T-cell (primary cell): ENCODE measurements around the gene HIF1A. TPM values are rescaled to one million over a fixed set of nuclear protein-coding genes. Genes with fewer than 3 reads are reported as not detected.

ENCODE experiments used
- ATAC-seq, 4 experiments: fragments of 200-7000 bp in 3 of 4; fragments of 150-1000 bp in 1 of 4; cut with Tn5 transposase; replicated peaks in 1 of 4; 1 replicate in 3 of 4; 2 replicates in 1 of 4; pipeline ENCODE4 v1.10.0; 2021; ENCODE audit warnings: moderate library complexity in 3 of 4, mild to moderate bottlenecking in 2 of 4, moderate number of reproducible peaks in 1 of 4
- CTCF ChIA-PET, 2 donors: fragments of 300-600 bp; sonication (Branson Sonifier 250); formaldehyde crosslinking; loops; one replicate each; lab custom pipeline; 2022; ENCODE audit warnings: antibody characterized with exemption in 2 of 2; lab: Charles Lee
- POLR2A ChIA-PET, 2 donors: fragments of 300-600 bp; sonication (Branson Sonifier 250); formaldehyde crosslinking; loops; one replicate each; lab custom pipeline; 2022; ENCODE audit warnings: antibody characterized with exemption in 2 of 2; lab: Charles Lee
- DNase-seq, 35 experiments: peaks; one replicate each; pipeline versions ENCODE4 v3.0.0 to v3.0.0-alpha.2; 2013 to 2023
- H3K27ac ChIP-seq: one replicate; pipeline ENCODE4 v1.5.1; 2013; ENCODE audit warnings: low read length
- H3K27me3 ChIP-seq, 2 experiments: replicated peaks in 1 of 2; 1 replicate in 1 of 2; 2 replicates in 1 of 2; pipeline versions ENCODE4 v1.6.1 to v1.7.0; 2013; ENCODE audit warnings: low read length in 1 of 2, mixed read lengths in 1 of 2; ENCODE audit not compliant: control insufficient read depth in 2 of 2, insufficient read depth in 2 of 2; ENCODE audit errors: extremely low read depth in 1 of 2
- H3K36me3 ChIP-seq, 2 donors: 1 replicate in 1 of 2; 2 replicates in 1 of 2; pipeline versions ENCODE4 v1.6.1 to v1.7.0; 2013; ENCODE audit warnings: low read length in 1 of 2; ENCODE audit not compliant: control insufficient read depth in 2 of 2, insufficient read depth in 1 of 2; ENCODE audit errors: extremely low read depth in 1 of 2
- H3K4me1 ChIP-seq, 2 experiments: 1 replicate in 1 of 2; 2 replicates in 1 of 2; pipeline versions ENCODE4 v1.6.1 to v1.7.0; 2013; ENCODE audit warnings: low read length in 2 of 2, mixed read lengths in 1 of 2; ENCODE audit not compliant: insufficient read depth in 2 of 2, control insufficient read depth in 1 of 2; ENCODE audit errors: extremely low read depth in 1 of 2
- H3K4me3 ChIP-seq, 2 donors: 1 replicate in 1 of 2; 2 replicates in 1 of 2; pipeline versions ENCODE4 v1.5.1 to v1.7.0; 2013; ENCODE audit warnings: mild to moderate bottlenecking in 2 of 2, low read length in 1 of 2, moderate library complexity in 1 of 2; ENCODE audit not compliant: control insufficient read depth in 1 of 2; ENCODE audit errors: extremely low read depth in 1 of 2
- H3K9me3 ChIP-seq: 2 replicates; pipeline ENCODE4 v1.7.0; 2013
- H3K27ac Mint-ChIP-seq, 2 donors: one replicate each; pipeline ENCODE4 v1.8.0; 2020 to 2021; ENCODE audit warnings: mild to moderate bottlenecking in 2 of 2, mixed read lengths in 2 of 2
- H3K27me3 Mint-ChIP-seq, 2 donors: one replicate each; pipeline ENCODE4 v1.8.0; 2021 to 2022; ENCODE audit warnings: mixed read lengths in 2 of 2
- H3K36me3 Mint-ChIP-seq: one replicate; pipeline ENCODE4 v1.8.0; 2021; ENCODE audit warnings: mixed read lengths
- H3K4me1 Mint-ChIP-seq, 3 donors: one replicate each; pipeline ENCODE4 v1.8.0; 2020 to 2022; ENCODE audit warnings: mixed read lengths in 3 of 3, mild to moderate bottlenecking in 1 of 3
- H3K4me3 Mint-ChIP-seq, 3 donors: one replicate each; pipeline ENCODE4 v1.8.0; 2020 to 2022; ENCODE audit warnings: mild to moderate bottlenecking in 3 of 3, mixed read lengths in 3 of 3, moderate library complexity in 3 of 3
- H3K9me3 Mint-ChIP-seq, 3 donors: one replicate each; pipeline ENCODE4 v1.8.0; 2020 to 2022; ENCODE audit warnings: mixed read lengths in 3 of 3
- WGBS: methylation state at CpG from one replicate; pipeline ENCODE4 v1.1.5; 2013; ENCODE audit warnings: missing lambda C conversion rate; ENCODE audit not compliant: insufficient coverage; 5-methylcytosine and 5-hydroxymethylcytosine counted together
- total RNA-seq, 35 experiments: library from RNA in 6 of 35; stranded (reverse) in 6 of 35; fragments of 120-200 nt in 1 of 35; gene quantifications; one replicate each; pipeline versions ENCODE4 v1.2.1 to v1.2.4 and lab custom pipeline; 2013 to 2026

The HIF1A gene
- total RNA-seq, 5 donors from 2014 or later (not counting 1 experiment from before 2014, with no cell fraction given) = 80.2 to 200 (median 87.8) TPM

- Histone ChIP-seq H3K4me3 (no peak overlapping the region), H3K27ac (no peak overlapping the region), H3K4me1 (peaks cover 0 to 4% of the 10 kb centered on the region in 2 experiments), H3K36me3 (no peaks in the 10 kb centered on the region), H3K27me3 (no peaks in the 10 kb centered on the region), H3K9me3 (no peaks in the 10 kb centered on the region)
- ChIA-PET CTCF (no interaction called here), POLR2A (no interaction called here)
- H3K4me3 Mint-ChIP-seq = no peak overlapping the region
- peaks cover 0 to 21% (median 2%) of the 10 kb centered on the region in 3 donors for H3K4me1 Mint-ChIP-seq
- no peaks in the 10 kb centered on the region for H3K9me3 Mint-ChIP-seq
- peaks cover 0 to 2% of the 10 kb centered on the region in 2 donors for H3K27me3 Mint-ChIP-seq
- 93% methylated on average over 2 of the region's 2 CpGs for WGBS
- H3K36me3 Mint-ChIP-seq = no peaks in the 10 kb centered on the region
- ATAC-seq = no peak
- no peak for DNase-seq
- H3K27ac Mint-ChIP-seq = no peak overlapping the region
Observed at GRCh38 chr14:61678975-61679374, 16.3 kb upstream of the HIF1A start.

- Histone ChIP-seq H3K27ac (no peak overlapping the region), H3K9me3 (no peaks in the 10 kb centered on the region), H3K27me3 (no peaks in the 10 kb centered on the region), H3K4me1 (peaks cover 0 to 4% of the 10 kb centered on the region in 2 experiments), H3K4me3 (no peak overlapping the region), H3K36me3 (no peaks in the 10 kb centered on the region)
- DNase-seq = no peak
- H3K4me3 Mint-ChIP-seq = no peak overlapping the region
- H3K4me1 Mint-ChIP-seq = peaks cover 0 to 17% (median 0%) of the 10 kb centered on the region in 3 donors
- WGBS = 100% methylated on average over 4 of the region's 6 CpGs
- H3K27me3 Mint-ChIP-seq = peaks cover 0 to 2% of the 10 kb centered on the region in 2 donors
- CTCF ChIA-PET = interaction anchor here in 1 of 2 donors (0.5 kb wide), 1 partner anchor 67 kb away, joined by 3 read pairs; no protein-coding TSS in a partner anchor
- H3K27ac Mint-ChIP-seq = no peak overlapping the region
- no peak for ATAC-seq
- H3K9me3 Mint-ChIP-seq = no peaks in the 10 kb centered on the region
- H3K36me3 Mint-ChIP-seq = no peaks in the 10 kb centered on the region
- POLR2A ChIA-PET = interaction anchor here in 1 of 2 donors (1.3 kb wide), 1 partner anchor 10 kb away, joined by 5 read pairs; no protein-coding TSS in a partner anchor
Observed at GRCh38 chr14:61681413-61681812, 13.9 kb upstream of the HIF1A start.

GRCh38 chr14:61683108-61683507 is 12.2 kb upstream of the HIF1A start:
- ATAC-seq = no peak
- Mint-ChIP-seq H3K4me3 (no peak overlapping the region), H3K9me3 (peaks cover 0 to 5% (median 0%) of the 10 kb centered on the region in 3 donors), H3K36me3 (no peaks in the 10 kb centered on the region), H3K27me3 (peaks cover 0 to 2% of the 10 kb centered on the region in 2 donors), H3K27ac (no peak overlapping the region), H3K4me1 (peaks cover 0 to 17% (median 0%) of the 10 kb centered on the region in 3 donors)
- Histone ChIP-seq H3K9me3 (no peaks in the 10 kb centered on the region), H3K27ac (no peak overlapping the region), H3K27me3 (no peaks in the 10 kb centered on the region), H3K4me3 (no peak overlapping the region), H3K4me1 (peaks cover 0 to 4% of the 10 kb centered on the region in 2 experiments), H3K36me3 (no peaks in the 10 kb centered on the region)
- no CpG with 5 or more reads among the region's 2 CpGs for WGBS
- POLR2A ChIA-PET = interaction anchor here in 1 of 2 donors (0.7 kb wide), 1 partner anchor 34 kb away, joined by 3 read pairs; no protein-coding TSS in a partner anchor
- DNase-seq = no peak
- CTCF ChIA-PET = interaction anchor here (0.5 to 1.2 kb wide), 3 partner anchors 178 to 411 kb away, joined by 3 to 5 read pairs (median 3); no protein-coding TSS in a partner anchor

- Histone ChIP-seq H3K27ac (no peak overlapping the region), H3K36me3 (no peaks in the 10 kb centered on the region), H3K27me3 (no peaks in the 10 kb centered on the region), H3K4me1 (peaks cover 17 to 19% of the 10 kb centered on the region in 2 experiments), H3K9me3 (no peaks in the 10 kb centered on the region), H3K4me3 (no peak overlapping the region)
- WGBS = no CpG with 5 or more reads among the region's 3 CpGs
- ChIA-PET CTCF (interaction anchor here in 1 of 2 donors (0.6 kb wide), 2 partner anchors 28 to 70 kb away, joined by 3 to 4 read pairs; no protein-coding TSS in a partner anchor), POLR2A (interaction anchor here in 1 of 2 donors (0.6 to 1.1 kb wide), 2 partner anchors 12 to 75 kb away, joined by 3 to 5 read pairs; no protein-coding TSS in a partner anchor)
- ATAC-seq = no peak
- Mint-ChIP-seq H3K4me3 (no peak overlapping the region), H3K27ac (peak overlapping the region in 1 of 2 donors; percentile 16), H3K27me3 (no peaks in the 10 kb centered on the region), H3K9me3 (peaks cover 0 to 14% (median 0%) of the 10 kb centered on the region in 3 donors), H3K4me1 (peaks cover 27 to 30% (median 27%) of the 10 kb centered on the region in 3 donors), H3K36me3 (peaks cover 5% of the 10 kb centered on the region)
- DNase-seq = no peak
Observed at GRCh38 chr14:61690039-61690438, 5.3 kb upstream of the HIF1A start.

- H3K36me3 Mint-ChIP-seq = peaks cover 5% of the 10 kb centered on the region
- DNase-seq (no peak), ATAC-seq (no peak)
- Histone ChIP-seq H3K9me3 (no peaks in the 10 kb centered on the region), H3K27ac (peak overlapping the region; percentile 40), H3K4me3 (no peak overlapping the region), H3K36me3 (no peaks in the 10 kb centered on the region), H3K4me1 (peaks cover 17 to 19% of the 10 kb centered on the region in 2 experiments), H3K27me3 (no peaks in the 10 kb centered on the region)
- peaks cover 0 to 14% (median 0%) of the 10 kb centered on the region in 3 donors for H3K9me3 Mint-ChIP-seq
- ChIA-PET CTCF (interaction anchor here in 1 of 2 donors (0.6 to 1.3 kb wide), 6 partner anchors 10 to 217 kb away, joined by 3 to 4 read pairs (median 3); no protein-coding TSS in a partner anchor), POLR2A (interaction anchor here (0.6 to 1.3 kb wide), 9 partner anchors 9 to 120 kb away, joined by 3 to 8 read pairs (median 4); no protein-coding TSS in a partner anchor)
- H3K4me3 Mint-ChIP-seq = peak overlapping the region in 1 of 3 donors; percentile 54
- WGBS = 17% methylated on average over 1 of the region's 2 CpGs
- H3K27ac Mint-ChIP-seq = peak overlapping the region; percentile 84 to 87
- no peaks in the 10 kb centered on the region for H3K27me3 Mint-ChIP-seq
- peaks cover 27 to 31% (median 27%) of the 10 kb centered on the region in 3 donors for H3K4me1 Mint-ChIP-seq
Observed at GRCh38 chr14:61690982-61691381, 4.3 kb upstream of the HIF1A start.

- ChIA-PET POLR2A (interaction anchor here (0.6 to 1.3 kb wide), 6 partner anchors 9 to 120 kb away, joined by 3 to 5 read pairs (median 4); no protein-coding TSS in a partner anchor), CTCF (interaction anchor here in 1 of 2 donors (0.6 to 1.3 kb wide), 4 partner anchors 9 to 217 kb away, joined by 3 read pairs; no protein-coding TSS in a partner anchor)
- H3K4me3 Mint-ChIP-seq = peak overlapping the region in 1 of 3 donors; percentile 54
- Histone ChIP-seq H3K4me1 (peaks cover 17 to 19% of the 10 kb centered on the region in 2 experiments), H3K27ac (peak overlapping the region; percentile 40), H3K27me3 (no peaks in the 10 kb centered on the region), H3K9me3 (no peaks in the 10 kb centered on the region), H3K36me3 (no peaks in the 10 kb centered on the region), H3K4me3 (no peak overlapping the region)
- DNase-seq (no peak), ATAC-seq (no peak)
- peaks cover 5% of the 10 kb centered on the region for H3K36me3 Mint-ChIP-seq
- peaks cover 0 to 14% (median 0%) of the 10 kb centered on the region in 3 donors for H3K9me3 Mint-ChIP-seq
- no peaks in the 10 kb centered on the region for H3K27me3 Mint-ChIP-seq
- H3K27ac Mint-ChIP-seq = peak overlapping the region; percentile 84 to 87
- H3K4me1 Mint-ChIP-seq = peaks cover 27 to 31% (median 30%) of the 10 kb centered on the region in 3 donors
Observed at GRCh38 chr14:61691495-61691894, 3.8 kb upstream of the HIF1A start.
